ENCODE measurements around the gene NUDT16L1. TPM values are rescaled to one million over a fixed set of nuclear protein-coding genes. Genes with fewer than 3 reads are reported as not detected.

Gene NUDT16L1
- total and polyA plus RNA-seq, 2 of the 13 experiments (the other 11 are each of a cell fraction or from before 2014, with no cell fraction given), result 28.0 to 40.5 TPM

DNA sequence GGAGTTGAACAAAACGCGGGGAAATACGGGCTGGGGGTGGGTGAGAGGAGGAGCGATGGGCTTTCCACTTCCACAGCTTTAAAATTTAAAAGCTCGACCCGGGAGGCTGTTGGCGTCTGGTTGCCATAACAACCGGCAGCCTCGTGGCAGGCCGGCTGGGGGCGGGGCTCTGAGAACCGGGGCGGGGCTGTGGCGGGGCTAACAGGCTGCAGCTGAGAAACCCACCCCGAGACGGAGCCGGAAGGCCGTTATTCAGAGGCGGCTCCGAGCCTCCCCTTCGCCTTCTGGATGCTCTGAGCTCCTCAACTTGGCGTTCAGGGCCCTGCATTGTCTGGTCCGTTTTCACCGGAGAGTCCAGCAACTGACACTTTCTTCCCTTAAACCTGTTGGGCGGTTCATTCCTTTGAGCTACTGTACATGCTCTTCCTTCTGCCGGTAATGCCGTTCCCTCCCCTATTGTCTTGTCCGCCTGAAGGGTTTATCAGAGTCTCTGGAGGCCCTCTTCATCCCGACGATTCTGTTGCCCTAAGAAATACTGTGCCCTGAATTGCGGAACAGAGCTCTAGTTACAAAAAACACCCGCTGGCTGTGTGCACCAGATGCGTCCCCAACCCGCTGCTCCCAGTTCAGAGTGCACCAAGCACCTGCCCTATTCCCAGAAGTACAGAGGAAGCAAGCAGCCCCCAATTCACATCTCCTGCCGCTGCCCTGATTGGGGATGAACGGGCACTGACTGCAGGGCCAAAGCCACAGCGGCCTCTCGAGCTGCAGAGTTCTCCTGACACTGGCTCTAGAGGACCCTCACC lies 41.6 kb downstream of the NUDT16L1 start:
- FAIRE-seq (no peak), DNase-seq (ENCODE audit: low spot score) (peak; percentile 61), ATAC-seq (peak; percentile 75)
- Histone ChIP-seq H3K79me2 (ENCODE audit: insufficient read depth, low read length) (peaks cover 21% of the 10 kb centered on the region), H4K20me1 (ENCODE audit: insufficient read depth, low read length) (no peaks in the 10 kb centered on the region), H3K4me2 (ENCODE audit: low read depth, low read length) (peak overlapping the region; percentile 99), H3K4me1 (ENCODE audit: insufficient read depth, low read length) (peaks cover 20% of the 10 kb centered on the region), H3K9me3 (ENCODE audit: low read length) (no peaks in the 10 kb centered on the region), H3K27ac (ENCODE audit: extremely low read length, insufficient read depth, low read length) (peak overlapping the region; percentile 80), H3K4me3 (replicated peaks in 1 of 3; ENCODE audit: insufficient read depth in 1 of 3, low read depth in 2 of 3, low read length in 3 of 3) (peak overlapping the region; percentile 84 to 100 (median 100)), H3K27me3 (ENCODE audit: control insufficient read depth in 1 of 2, insufficient read depth in 2 of 2, low read length in 2 of 2) (no peaks in the 10 kb centered on the region; a peak in 2 of 5 replicates), H3K36me3 (replicated peaks in 1 of 2; ENCODE audit: control insufficient read depth in 1 of 2, insufficient read depth in 2 of 2, low read length in 2 of 2) (peaks cover 0 to 5% of the 10 kb centered on the region in 2 experiments; a peak in 2 of 5 replicates), H2AFZ (ENCODE audit: low read length) (peak overlapping the region; percentile 91), H3K9ac (ENCODE audit: insufficient read depth, low read depth, low read length) (peak overlapping the region; percentile 69)
- 0% methylated on average over 15 of the region's 38 CpGs for WGBS (ENCODE audit: low lambda C conversion rate)
- intact Hi-C loops (cut with micrococcal nuclease; ENCODE audit: unreplicated experiment) (loop anchor here (5.0 kb wide), 1 partner anchor 67 kb away; the partner anchor contains the start of gene ROGDI), in situ Hi-C loops (cut with HindIII; ENCODE audit: extremely low pct_ligation_motif_present, low pct_unique_long_range_greater_than_20kb) (no loop called here)
- BruUV-seq (replicated peaks), result TSS peak; percentile 62
- CTCF ChIA-PET (ENCODE audit: low intra/inter-chr PET ratio, low total read pairs), result no interaction called here
- POLR2A ChIA-PET, result interaction anchor here (0.7 to 3.1 kb wide), 22 partner anchors 15 to 363 kb away, joined by 3 to 40 read pairs (median 4); partner anchors contain the start of genes EEF2KMT, GLYR1, NUDT16L1 and ROGDI
- peak; percentile 13; the same call in 1 of the 2 replicates for TF ChIP-seq SP5 (CRISPR knock-in tag; IDR thresholded peaks at IDR 0.05; ENCODE audit: borderline replicate concordance, low read depth)
- no peak for TF ChIP-seq CREM (IDR thresholded peaks at IDR 0.05)
- no peak for TF ChIP-seq CREM (CRISPR knock-in tag; IDR thresholded peaks at IDR 0.05)
- TF ChIP-seq PITX1 (CRISPR knock-in tag; IDR thresholded peaks at IDR 0.05), result no peak
- 0 out of 2 replicates have a peak, but pooled peaks have one; percentile 40 for TF ChIP-seq NRL (CRISPR knock-in tag; IDR thresholded peaks at IDR 0.05; ENCODE audit: borderline replicate concordance)
- no peak for TF ChIP-seq SNAPC5 (CRISPR knock-in tag; IDR thresholded peaks at IDR 0.05; ENCODE audit: borderline replicate concordance)
- no peak for TF ChIP-seq MXD3 (CRISPR knock-in tag; IDR thresholded peaks at IDR 0.05)
- peak; percentile 79; the same call in 1 of the 2 replicates for TF ChIP-seq U2AF2 (IDR thresholded peaks at IDR 0.05; ENCODE audit: low read depth, low read length)
- peak; percentile 5 for TF ChIP-seq HDAC1 (CRISPR knock-in tag; IDR thresholded peaks at IDR 0.05)
- TF ChIP-seq BATF2 (CRISPR knock-in tag; IDR thresholded peaks at IDR 0.05), result no peak
- TF ChIP-seq ZNF879 (CRISPR knock-in tag; IDR thresholded peaks at IDR 0.05), result no peak
- TF ChIP-seq RBM22 (optimal IDR thresholded peaks at IDR 0.05; ENCODE audit: low read length), result peak; percentile 40
- TF ChIP-seq ZNF746 (CRISPR knock-in tag; IDR thresholded peaks at IDR 0.05), result no peak
- TF ChIP-seq KDM1A (CRISPR knock-in tag; IDR thresholded peaks at IDR 0.05), result 0 out of 2 replicates have a peak, but pooled peaks have one; percentile 27
- TF ChIP-seq KDM4B (CRISPR knock-in tag; IDR thresholded peaks at IDR 0.05), result no peak
- TF ChIP-seq SIN3A (IDR thresholded peaks at IDR 0.05; ENCODE audit: borderline replicate concordance, low read depth, low read length), result peak; percentile 97
- 0 out of 2 replicates have a peak, but pooled peaks have one; percentile 8 for TF ChIP-seq ZFX (CRISPR knock-in tag; IDR thresholded peaks at IDR 0.05; ENCODE audit: low read depth)
- TF ChIP-seq POLR2G (IDR thresholded peaks at IDR 0.05; ENCODE audit: low read depth, low read length), result peak; percentile 49; the same call in 1 of the 2 replicates
- TF ChIP-seq HMG20A (CRISPR knock-in tag; IDR thresholded peaks at IDR 0.05; ENCODE audit: borderline replicate concordance), result 0 out of 2 replicates have a peak, but pooled peaks have one; percentile 13

All from HepG2 (cell line).